Upper lobe of left lung (tissue), 6 donors: ENCODE results near the gene DENND1A. TPM values are rescaled to one million over a fixed set of nuclear protein-coding genes. Genes with fewer than 3 reads are reported as not detected.
"Not testable (repeated sequence)": the region's sequence is repeated elsewhere in the genome, so short reads cannot be mapped to it uniquely, and the experiment has no call there.

Experiments used
- ATAC-seq, 2 donors: fragments of 200-7000 bp; cut with Tn5 transposase; one replicate each; pipeline ENCODE4 v1.9.1; 2022; ENCODE audit warnings: mild to moderate bottlenecking in 2 of 2, moderate library complexity in 2 of 2; ENCODE audit not compliant: low FRiP score in 2 of 2
- DNase-seq, 2 donors: peaks; one replicate each; pipeline ENCODE4 v3.0.0-alpha.2; 2019 to 2020
- H3K27ac ChIP-seq, 4 donors: fragments of 200-600 bp; sonication (generic); one replicate each; pipeline ENCODE4 v1.5.1; 2016 to 2019
- H3K27me3 ChIP-seq, 4 donors: fragments of 200-600 bp; sonication (generic); one replicate each; pipeline ENCODE4 v1.5.1; 2017 to 2019
- H3K36me3 ChIP-seq, 4 donors: fragments of 200-600 bp; sonication (generic); one replicate each; pipeline ENCODE4 v1.5.1; 2016 to 2019
- H3K4me1 ChIP-seq, 4 donors: fragments of 200-600 bp; sonication (generic); one replicate each; pipeline ENCODE4 v1.5.1; 2018 to 2019
- H3K4me3 ChIP-seq, 4 donors: fragments of 200-600 bp; sonication (generic); one replicate each; pipeline ENCODE4 v1.5.1; 2017 to 2019; ENCODE audit warnings: mild to moderate bottlenecking in 2 of 4, moderate library complexity in 1 of 4
- H3K9me3 ChIP-seq, 4 donors: fragments of 200-600 bp; sonication (generic); one replicate each; pipeline ENCODE4 v1.5.1; 2018 to 2019
- EP300 ChIP-seq, 4 donors: sonication (generic); formaldehyde crosslinking; IDR thresholded peaks; one replicate each; pipeline ENCODE4 v1.5.1; 2017; ENCODE audit warnings: antibody characterized with exemption in 4 of 4, control low read depth in 2 of 4
- POLR2A ChIP-seq, 4 donors: fragments of 450-650 bp; IDR thresholded peaks; one replicate each; pipeline ENCODE4 v1.5.1; 2016 to 2017; ENCODE audit warnings: antibody characterized with exemption in 4 of 4, mild to moderate bottlenecking in 2 of 4
- POLR2AphosphoS5 ChIP-seq, 2 donors: sonication (generic); formaldehyde crosslinking; IDR thresholded peaks; one replicate each; pipeline ENCODE4 v1.5.1; 2017; ENCODE audit warnings: antibody characterized with exemption in 2 of 2
- WGBS, 2 donors: methylation state at CpG; one replicate each; pipeline ENCODE4 v1.1.5; 2017 to 2018; 5-methylcytosine and 5-hydroxymethylcytosine counted together
- total RNA-seq, 6 donors: library from RNA; depleted of rRNA in 4 of 6; stranded (reverse); fragments of >200 nt in 4 of 6; gene quantifications; one replicate each; pipeline versions ENCODE4 v1.1.0 to v1.2.1, GENCODE V29; 2016 to 2021
- TF ChIP-seq, protein P1 (sequence below), 6 experiments: fragments of 450-650 bp in 4 of 6; fragments of 200-600 bp in 2 of 6; sonication (generic) in 2 of 6; IDR thresholded peaks; one replicate each; pipeline ENCODE4 v1.5.1; 2016 to 2019; ENCODE audit warnings: antibody characterized with exemption in 6 of 6
- donor health status: DM: no; HTN: no; CAD: no; lungs with moderate emphysema.
- donor health status: DM: no; HTN: yes; CAD: no; lungs with severe emphysema.

The DENND1A gene
- total RNA-seq, 6 donors from 2014 or later = 9.8 to 46.1 (median 16.0) TPM

DNA sequence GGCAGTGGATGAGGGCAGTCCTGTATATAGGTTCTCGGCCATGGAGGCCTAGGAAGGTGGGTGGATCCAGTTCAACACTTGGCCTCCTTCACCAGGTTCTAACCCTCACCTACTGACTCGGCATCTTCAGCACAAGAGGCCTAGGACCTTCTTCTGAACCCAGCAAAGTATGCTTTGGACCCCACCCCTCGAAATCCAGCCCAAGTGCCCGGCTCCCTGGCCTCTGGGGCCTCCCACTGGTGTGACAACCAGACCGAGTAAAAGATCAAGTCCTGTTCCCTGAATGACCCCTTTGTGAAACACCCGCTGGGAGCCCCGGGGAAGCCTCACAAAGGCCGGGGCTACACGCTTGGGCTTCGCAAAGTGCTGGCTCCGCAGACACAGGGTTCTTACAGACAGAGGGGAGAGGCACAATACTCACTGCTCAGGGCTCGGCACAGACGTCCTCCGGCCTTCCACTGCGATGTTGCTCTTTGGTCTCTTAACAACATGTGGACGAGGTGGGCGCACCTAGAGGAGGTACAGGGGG is 526.9 kb downstream of the DENND1A start:
- Histone ChIP-seq H3K36me3 (no peaks in the 10 kb centered on the region), H3K4me1 (no peaks in the 10 kb centered on the region), H3K9me3 (no peaks in the 10 kb centered on the region), H3K4me3 (no peak overlapping the region), H3K27me3 (no peaks in the 10 kb centered on the region), H3K27ac (no peak overlapping the region)
- TF ChIP-seq, protein P1, sequence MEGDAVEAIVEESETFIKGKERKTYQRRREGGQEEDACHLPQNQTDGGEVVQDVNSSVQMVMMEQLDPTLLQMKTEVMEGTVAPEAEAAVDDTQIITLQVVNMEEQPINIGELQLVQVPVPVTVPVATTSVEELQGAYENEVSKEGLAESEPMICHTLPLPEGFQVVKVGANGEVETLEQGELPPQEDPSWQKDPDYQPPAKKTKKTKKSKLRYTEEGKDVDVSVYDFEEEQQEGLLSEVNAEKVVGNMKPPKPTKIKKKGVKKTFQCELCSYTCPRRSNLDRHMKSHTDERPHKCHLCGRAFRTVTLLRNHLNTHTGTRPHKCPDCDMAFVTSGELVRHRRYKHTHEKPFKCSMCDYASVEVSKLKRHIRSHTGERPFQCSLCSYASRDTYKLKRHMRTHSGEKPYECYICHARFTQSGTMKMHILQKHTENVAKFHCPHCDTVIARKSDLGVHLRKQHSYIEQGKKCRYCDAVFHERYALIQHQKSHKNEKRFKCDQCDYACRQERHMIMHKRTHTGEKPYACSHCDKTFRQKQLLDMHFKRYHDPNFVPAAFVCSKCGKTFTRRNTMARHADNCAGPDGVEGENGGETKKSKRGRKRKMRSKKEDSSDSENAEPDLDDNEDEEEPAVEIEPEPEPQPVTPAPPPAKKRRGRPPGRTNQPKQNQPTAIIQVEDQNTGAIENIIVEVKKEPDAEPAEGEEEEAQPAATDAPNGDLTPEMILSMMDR (IDR thresholded peaks at IDR 0.05) = no peak
- TF ChIP-seq POLR2AphosphoS5 (IDR thresholded peaks at IDR 0.05) = no peak
- DNase-seq (no peak), ATAC-seq (peak in 1 of 2 donors; percentile 21)
- WGBS, 2 donors = 87 to 88% methylated on average over 8 to 17 of the region's 17 CpGs

DNA sequence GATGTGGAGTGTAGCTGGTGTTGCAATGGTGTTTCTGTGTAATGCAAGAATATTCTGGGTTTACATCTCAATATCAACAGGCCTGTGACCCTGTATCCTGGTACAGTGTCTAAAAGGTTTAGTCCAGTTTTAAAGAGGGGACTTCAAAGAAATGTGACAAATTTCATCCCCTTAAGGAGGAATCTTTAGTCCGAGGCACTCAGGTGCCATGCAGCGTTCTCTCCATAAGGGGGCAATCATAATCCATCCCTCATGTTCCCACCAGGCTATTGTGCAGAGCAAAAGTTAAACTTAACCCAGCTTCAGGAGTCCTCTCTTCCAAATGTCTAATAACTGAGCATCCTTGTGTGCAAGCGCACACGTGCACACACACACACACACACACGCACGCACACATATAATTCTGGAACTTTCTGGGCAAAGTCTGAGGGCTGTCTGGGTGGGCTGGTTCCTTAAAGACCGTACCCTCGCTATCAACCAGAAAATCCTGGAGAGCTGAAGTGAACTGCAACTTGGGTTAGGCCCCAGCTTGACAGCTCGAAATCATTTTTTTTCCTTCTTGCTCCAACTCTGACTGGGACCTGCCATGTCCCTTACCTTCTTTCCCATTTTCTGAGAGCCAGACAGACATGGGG is 527.9 kb downstream of the DENND1A start:
- Histone ChIP-seq H3K4me1 (no peaks in the 10 kb centered on the region), H3K4me3 (no peak overlapping the region)

DNA sequence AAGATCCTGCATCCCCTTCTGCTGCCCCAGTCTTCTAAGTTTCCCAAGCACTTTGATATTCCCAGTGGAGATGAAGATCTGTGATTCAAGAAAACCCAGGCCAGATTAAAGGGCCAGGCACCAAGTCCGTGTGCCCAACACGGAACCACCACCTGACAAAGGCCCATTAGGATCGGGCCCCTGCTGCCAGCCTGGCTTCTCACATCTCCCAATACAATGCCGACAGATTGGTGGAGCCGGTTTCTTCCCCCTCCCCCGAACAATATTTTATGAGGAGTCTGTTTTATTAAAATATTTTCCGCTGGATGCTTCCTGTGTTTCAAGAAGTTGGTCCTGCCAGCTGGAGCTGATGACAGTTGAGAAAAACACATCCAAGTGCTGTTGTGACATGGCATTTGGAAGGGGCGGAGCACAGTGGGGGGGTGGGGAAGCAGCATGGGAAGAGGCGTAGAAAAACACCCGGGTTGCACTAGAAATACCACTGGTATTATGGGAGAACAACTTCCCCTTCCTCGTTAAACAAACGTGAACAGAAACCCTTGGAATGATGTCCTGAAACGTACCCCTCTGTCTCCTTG is 528.9 kb downstream of the DENND1A start:
- Histone ChIP-seq H3K27ac (peak overlapping the region in 3 of 4 donors; percentile 24 to 34 (median 31)), H3K4me1 (no peaks in the 10 kb centered on the region), H3K36me3 (no peaks in the 10 kb centered on the region), H3K27me3 (no peaks in the 10 kb centered on the region), H3K9me3 (no peaks in the 10 kb centered on the region), H3K4me3 (no peak overlapping the region)
- DNase-seq (no peak), ATAC-seq (no peak)
- WGBS, 2 donors = 67 to 78% methylated on average over 13 of the region's 13 CpGs
- TF ChIP-seq POLR2A (IDR thresholded peaks at IDR 0.05) (no peak), EP300 (IDR thresholded peaks at IDR 0.05) (no peak), POLR2AphosphoS5 (IDR thresholded peaks at IDR 0.05) (no peak)
- TF ChIP-seq, protein P1 (IDR thresholded peaks at IDR 0.05) = no peak

More for the DNA sequence above, 527.9 kb downstream of the DENND1A start:
- Histone ChIP-seq H3K9me3 (no peaks in the 10 kb centered on the region), H3K27me3 (no peaks in the 10 kb centered on the region), H3K36me3 (no peaks in the 10 kb centered on the region), H3K27ac (peak overlapping the region in 3 of 4 donors; percentile 24 to 34 (median 31))
- ATAC-seq (peak; percentile 45 to 67), DNase-seq (no peak)
- 64 to 68% methylated on average over 9 of the region's 9 CpGs for WGBS, 2 donors
- TF ChIP-seq, protein P1 (IDR thresholded peaks at IDR 0.05) = peak; percentile 22 to 58 (median 52)
- no peak for TF ChIP-seq POLR2A (IDR thresholded peaks at IDR 0.05)

DNA sequence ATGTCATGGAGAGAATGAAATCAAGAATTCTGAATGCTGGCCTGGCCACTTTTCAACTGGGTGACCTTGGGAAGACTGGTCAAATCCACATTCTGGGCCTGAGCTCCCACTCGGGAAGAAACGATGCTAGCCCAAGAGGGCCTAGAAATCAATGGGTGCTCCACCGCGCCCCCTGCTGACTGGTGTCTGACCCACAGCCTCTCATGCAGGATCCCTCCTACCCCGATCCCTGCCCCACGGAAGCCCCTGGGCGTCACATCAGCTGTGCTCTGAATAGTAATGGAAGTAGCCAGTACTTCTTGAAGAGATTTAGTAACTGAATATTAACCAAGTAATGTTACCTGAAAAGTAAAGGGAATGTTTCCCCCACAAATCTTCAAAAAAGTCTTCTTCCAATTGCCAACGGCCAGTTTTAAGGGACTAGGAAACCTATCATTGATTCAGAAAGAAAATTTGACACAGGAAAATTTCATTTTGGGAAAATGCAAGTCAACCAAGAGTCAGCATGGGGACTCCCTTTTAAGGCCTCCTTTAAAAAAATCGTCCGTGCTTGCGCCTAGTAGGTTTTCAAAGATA is 530.0 kb downstream of the DENND1A start:
- TF ChIP-seq, protein P1 (IDR thresholded peaks at IDR 0.05) = peak in 1 of 6 experiments; percentile 17
- TF ChIP-seq EP300 (IDR thresholded peaks at IDR 0.05) = no peak
- WGBS, 2 donors = 71 to 82% methylated on average over 9 to 11 of the region's 11 CpGs
- no peaks in the 10 kb centered on the region for H3K27me3 ChIP-seq
- DNase-seq (no peak), ATAC-seq (no peak)
- H3K36me3 ChIP-seq = no peaks in the 10 kb centered on the region
- H3K4me3 ChIP-seq = no peak overlapping the region
- H3K4me1 ChIP-seq = no peaks in the 10 kb centered on the region
- no peak overlapping the region for H3K27ac ChIP-seq
- H3K9me3 ChIP-seq = no peaks in the 10 kb centered on the region

DNA sequence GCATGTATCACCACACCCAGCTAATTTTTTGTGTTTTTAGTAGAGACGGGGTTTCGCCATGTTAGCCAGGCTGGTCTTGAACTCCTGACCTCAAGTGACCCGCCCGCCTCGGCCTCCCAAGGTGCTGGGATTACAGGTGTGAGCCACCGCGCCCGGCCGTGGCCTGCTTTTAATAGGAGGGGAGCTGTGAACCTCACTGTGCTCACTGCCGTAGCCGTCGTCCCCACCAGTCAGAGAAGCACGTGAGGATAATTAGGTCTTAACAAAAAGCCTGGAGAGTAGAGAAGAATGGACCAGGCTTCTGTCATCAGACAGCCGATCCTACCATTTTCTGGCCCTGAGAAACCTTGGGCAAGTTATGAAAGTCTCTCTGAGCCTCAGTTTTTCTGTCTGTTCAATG is 531.0 kb downstream of the DENND1A start:
- H3K27ac ChIP-seq, ATAC-seq, DNase-seq, H3K27me3 ChIP-seq, H3K36me3 ChIP-seq, H3K9me3 ChIP-seq, H3K4me1 ChIP-seq, H3K4me3 ChIP-seq: not testable (repeated sequence)
- WGBS, 2 donors = 92 to 96% methylated on average over 14 of the region's 14 CpGs
